ENCODE measurements around the gene PARD3.

Gene PARD3

DNA sequence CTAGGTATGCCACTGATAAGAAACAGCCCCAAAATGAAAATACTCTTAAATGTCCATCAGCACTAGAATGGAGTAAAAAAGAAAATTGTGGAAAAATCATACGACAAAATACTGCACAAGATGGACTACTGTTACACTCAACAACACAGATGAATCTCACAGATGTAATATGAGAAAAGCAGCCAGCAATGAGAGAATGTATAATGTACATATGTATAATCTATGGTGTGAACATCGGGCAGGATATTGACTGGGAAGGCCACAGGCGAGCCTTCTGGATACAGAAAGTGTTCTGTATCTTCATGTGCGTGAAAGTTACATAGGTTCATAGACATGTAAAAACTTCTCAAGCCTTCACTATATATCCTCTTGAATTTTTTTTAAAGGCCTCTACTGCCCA is 212.6 kb downstream of the PARD3 start:
- no peak for DNase-seq

DNA sequence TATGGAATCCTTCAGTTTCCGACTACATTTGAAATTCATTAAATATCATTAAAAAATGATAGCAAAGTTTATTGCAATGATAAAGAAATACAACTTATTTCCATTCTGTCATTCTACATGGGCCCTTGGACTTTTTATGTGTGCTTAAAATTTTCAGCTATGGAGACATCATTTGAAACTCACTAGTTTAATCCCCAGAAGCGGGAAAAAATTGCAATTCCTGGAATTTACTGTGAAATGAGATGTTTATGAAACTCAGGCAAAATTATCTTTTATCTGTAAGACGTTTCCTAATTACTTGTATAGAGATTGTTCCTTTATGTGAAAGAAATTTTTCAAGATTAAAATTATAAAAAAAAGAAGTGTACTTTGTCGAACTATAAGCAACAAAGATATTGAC is 213.4 kb downstream of the PARD3 start:
- DNase-seq, result no peak

DNA sequence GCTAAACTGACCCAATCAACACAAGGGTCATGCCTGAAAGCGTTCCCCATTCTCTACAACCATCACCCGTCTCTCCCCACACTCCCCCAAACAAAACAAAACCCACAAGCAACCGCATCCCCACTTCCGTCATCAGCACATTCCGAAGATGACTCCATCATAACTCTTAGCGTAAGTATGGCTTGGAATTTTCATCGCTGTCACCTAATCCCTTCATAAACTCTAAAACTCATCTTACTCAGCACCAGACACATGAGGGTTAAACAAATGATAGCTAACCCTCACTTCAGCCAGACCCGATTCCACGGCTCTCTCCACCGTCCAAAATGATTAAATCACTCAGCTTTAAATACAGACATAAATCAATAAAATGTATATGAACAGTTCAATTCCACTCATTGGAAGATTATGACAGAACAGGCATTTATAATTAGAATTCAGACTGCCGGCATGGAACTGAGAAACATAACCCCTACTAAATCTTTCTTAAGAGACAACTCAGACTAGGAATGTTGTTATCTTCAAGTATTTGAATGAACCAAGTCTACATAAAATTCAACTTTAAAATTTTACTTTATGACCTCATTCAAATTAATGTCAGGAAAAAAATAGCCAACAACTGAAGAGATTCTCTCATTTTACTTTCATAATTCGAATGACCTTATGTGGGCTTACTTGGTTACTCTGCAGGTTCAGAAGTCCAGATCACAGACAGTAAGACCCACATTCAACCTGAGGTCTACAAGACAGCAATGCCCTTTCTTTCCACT is 215.9 kb downstream of the PARD3 start:
- DNase-seq, result no peak

DNA sequence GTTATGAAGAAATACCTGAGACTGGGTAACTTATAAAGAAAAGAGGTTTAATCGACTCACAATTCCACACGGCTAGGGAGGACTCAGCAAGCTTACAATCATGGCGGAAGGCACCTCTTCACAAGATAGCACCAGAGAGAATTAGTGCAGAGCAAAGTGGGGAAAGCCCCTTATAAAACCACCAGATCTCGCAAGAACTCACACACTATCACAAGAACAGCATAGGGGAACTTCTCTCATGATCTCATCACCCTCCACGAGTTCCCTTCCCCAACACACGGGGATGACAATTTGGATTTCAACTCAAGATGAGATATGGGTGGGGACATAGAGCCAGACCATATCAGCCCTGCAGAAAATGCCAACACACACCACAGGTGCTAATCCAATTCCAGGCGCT is 218.7 kb downstream of the PARD3 start:
- no peak for DNase-seq

DNA sequence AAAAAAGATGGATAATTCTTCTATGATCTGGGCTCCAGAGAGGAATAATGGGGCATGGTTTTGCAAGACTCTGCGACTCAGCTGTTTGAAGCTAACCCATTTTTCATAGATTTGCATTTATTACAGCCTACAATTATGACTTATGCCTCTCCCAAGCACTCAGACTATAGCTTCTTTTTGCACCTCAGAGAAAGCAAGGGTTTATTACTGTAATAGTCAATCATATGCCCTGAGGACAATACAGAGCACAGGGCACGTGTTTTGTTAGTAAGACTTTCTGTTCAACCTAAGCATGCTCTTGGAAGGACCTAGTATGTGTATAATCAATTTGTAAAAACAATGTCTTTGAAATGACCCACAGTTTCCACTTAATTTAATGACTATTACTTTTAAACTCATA is 221.2 kb downstream of the PARD3 start:
- no peak for DNase-seq

DNA sequence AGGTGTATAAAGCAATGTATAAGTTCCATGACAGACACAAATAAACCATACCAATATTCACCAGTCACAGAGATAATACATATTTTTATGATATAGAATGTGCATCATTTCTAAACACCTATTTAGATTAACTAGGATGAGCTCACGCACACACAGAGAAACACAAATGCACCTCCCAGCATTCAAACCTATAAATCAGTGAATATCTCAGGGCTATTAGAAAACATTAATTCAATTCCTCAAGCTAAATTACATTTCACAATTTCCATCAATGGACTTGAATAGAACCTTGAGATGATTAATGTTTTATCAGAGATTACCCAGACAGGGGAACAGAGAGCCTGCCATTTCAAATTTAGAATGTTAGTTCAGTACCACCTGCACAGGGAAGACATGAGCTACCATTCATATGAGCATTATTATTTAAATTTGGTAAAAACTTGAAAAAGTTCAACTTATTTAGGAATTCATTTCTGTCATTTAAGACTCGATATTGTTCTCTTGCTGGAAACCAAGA is 221.7 kb downstream of the PARD3 start:
- DNase-seq, result no peak

DNA sequence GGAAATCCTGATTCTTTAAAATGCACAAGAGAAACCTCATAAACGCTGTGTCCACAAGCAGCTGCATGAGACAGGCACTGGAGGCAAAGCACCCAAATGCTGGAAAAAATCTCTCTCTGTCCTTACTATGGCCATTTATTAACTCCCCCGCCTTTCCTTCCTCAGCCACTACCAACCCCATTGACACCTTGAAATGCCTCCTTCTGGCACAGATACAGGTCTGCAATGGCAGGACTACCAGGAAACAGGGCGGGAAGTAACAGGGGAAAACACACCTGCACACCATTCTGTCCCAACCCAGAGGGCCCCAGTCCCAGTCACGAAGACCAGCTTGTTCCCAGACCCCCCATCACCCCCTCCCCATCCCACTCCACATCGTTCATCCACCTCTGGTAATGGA is 224.3 kb downstream of the PARD3 start:
- no peak for DNase-seq

DNA sequence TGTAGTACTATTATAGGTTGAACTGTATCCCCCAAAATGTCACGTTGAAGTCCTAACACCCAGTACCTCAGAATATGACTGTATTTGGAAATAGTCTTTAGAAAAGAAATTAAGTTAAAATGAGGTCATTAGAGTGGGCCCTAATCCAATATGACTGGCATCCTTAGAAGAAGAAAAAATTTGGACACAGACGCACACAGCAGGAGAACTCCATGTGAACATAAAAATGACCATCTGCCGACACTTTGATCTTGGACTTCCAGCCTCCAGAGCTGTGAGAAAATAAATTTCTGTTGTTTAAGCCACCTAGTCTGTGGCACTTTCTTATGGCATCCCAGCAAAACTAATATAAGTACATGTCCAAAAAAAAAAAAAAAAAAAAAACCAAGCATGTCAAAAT is 225.8 kb downstream of the PARD3 start:
- DNase-seq, result no peak

DNA sequence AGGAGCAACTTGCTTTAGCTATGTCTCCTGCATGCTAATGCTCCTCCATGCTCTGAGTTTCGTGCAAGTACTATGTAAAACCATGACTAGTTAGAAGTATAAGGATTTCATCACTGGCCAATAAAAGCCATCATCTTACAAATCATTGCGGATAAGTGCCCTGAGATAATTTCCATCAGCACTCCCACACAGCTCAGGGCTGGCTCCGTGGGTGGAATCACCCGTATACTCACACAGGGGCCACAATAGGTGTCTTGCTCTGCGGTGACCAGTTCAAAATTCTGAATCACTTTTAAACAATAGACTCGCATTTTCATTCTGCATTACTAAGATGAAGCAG is 227.4 kb downstream of the PARD3 start:
- DNase-seq, result no peak

DNA sequence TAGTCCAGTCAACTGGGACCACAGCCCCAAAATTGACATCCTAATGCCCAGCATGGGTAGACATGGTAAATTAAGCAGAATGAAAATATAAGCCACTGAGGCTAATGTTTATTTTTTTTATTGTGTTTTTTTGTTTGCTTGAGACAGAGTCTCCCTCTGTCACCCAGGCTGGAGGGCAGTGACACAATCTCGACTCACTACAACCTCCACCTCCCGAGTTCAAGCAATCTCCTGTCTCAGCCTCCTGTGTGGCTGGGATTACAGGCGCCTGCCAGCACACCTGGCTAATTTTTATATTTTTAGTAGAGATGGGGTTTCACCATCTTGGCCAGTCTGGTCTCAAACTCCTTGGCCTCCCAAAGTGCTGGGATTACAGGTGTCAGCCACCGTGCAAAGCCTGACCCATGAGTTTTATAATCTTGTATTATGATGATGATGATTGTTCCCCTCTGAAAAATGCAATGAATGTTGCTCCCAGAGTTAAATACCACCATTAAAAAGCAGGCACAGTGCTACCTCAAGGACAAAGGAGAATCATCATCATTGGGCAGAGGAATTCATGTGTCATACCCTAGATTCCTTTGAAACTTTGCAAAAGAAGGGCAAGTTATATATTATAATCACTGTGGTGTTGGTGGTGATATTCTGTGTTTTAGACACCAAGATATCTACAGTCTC is 228.0 kb downstream of the PARD3 start:
- DNase-seq, result no peak

DNA sequence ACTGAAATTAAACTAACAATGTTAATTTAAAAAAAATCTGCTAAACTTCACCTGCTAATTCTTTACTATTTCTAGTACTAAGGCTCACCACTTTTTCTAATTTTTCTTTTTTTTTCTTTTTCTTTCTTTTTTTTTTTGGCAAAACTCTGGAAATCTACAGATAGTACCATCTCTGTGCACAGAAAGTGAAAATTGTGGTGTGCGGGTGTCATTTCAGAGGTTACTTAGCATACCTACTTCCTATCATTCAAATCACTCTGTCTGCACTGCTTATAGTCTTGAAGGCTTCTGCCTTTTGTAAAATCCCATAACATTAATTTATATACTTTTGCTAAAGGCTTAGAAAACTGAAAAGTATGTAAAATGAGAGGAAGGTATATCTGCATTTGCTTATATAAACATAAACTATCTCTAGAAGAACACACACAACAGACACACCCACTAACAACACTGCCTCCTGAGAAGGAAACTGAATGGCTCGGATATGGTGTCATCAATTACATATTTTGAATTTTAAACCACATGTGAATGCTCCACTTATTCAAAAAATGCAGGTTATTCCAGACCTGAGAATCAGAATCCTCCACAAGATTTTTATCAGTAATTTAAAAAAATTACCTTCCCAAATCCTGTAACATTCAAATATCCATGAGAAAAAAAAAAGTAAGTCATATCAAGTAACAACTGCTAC is 229.5 kb downstream of the PARD3 start:
- no peak for DNase-seq

DNA sequence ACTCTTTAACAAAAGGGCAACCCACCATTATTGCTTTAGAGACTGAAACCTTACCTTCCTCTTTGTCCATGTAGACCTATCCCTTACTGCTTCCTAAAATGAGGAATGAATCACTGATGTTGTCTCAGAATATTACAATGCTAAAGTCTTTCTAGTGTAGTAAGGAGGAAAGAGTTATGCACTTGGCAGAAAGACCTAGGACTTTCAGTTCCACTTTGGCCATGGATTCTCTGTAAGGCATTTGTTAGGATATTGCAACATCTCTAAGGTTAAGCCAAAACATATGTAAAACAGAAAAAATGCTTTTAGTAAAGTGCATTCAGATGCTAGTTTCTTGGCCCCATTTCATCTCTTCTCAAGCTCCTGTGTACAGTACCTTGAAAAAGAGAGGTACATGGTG is 230.9 kb downstream of the PARD3 start:
- DNase-seq, result no peak

DNA sequence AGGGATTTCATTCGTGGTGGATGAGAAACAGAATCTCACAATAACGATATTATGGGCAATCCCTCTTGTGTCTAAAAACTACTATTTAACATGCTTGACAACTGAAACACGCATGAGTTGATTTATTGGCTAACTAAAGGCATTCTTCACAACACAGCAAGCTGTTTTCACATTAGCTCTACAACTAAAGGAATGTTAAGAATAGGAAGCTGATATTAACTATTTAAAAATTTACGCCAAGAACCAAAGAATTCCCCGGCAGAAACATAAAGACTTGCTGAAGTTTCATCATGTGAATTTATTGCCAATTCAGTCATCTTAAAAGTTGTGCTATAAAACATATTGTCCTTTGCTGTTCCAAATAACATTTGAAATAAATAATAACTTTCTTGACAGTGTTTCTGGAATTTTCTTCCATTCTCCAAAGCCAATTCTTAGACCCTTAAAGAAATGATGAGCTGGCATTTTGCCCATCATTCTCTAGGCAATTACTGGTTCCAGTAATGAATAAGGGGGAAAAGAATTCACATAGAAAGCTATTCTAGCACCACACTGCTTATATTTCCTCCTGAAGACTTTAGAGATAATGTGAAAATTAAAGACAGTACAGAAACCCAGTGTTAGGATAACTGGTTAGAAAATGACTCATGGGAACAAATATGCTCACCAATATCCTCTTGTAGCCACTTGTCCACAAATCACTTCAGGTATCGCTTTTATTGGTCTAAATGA is 233.1 kb downstream of the PARD3 start:
- no peak for DNase-seq

DNA sequence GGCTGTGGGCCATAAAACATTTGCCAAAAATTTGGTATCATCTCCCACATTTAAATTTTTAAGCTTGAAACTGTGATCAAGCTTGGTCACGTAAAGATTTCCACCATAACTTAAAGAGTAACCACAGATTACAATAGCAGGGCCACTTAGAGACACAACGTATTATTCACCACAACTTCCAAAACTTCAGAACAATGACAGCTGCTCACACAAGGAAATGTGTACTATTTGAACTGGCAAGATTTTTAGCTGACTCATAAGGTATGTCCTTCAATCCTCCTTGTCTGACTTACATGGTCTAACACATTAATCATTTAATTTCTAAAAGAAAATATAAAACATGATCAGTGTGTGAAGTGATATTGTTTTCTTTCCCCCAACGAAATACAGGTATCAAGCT is 234.5 kb downstream of the PARD3 start:
- DNase-seq, result no peak

DNA sequence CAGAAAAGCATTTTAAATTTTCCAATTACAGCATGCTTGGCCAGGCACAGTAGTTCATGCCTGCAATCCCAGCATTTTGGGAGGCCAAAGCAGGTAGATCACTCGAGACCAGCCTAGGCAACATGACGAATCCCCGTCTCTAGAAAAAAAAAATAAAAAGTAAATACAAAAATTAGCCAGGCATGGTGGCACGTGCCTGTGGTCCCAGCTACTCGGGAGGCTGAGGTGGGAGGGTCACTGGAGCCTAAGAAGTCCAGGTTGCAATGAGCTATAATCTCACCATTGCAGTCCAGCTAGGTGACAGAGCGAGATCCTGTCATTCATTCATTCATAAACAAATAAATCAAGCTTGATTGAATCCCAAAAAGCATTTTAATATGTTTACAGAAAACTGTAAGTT is 234.9 kb downstream of the PARD3 start:
- DNase-seq, result no peak

DNA sequence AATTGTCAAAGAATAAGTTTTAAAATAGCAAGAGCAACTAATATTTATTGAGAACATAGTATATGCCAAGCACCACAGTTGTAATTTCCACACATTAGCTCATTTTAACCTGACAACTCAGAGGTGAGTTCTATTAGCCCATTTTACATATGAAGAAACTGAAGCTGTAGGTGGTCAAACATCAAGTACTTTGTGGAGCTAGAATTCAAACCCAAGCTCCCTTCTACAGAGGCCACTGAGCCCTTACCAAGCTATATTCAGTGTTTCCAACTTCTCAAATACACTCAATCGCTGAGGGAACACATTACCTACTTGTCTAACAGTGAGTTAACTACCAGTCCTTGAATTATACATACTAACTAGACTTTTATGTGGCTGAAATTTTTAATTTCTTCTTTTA is 236.6 kb downstream of the PARD3 start:
- DNase-seq, result no peak

DNA sequence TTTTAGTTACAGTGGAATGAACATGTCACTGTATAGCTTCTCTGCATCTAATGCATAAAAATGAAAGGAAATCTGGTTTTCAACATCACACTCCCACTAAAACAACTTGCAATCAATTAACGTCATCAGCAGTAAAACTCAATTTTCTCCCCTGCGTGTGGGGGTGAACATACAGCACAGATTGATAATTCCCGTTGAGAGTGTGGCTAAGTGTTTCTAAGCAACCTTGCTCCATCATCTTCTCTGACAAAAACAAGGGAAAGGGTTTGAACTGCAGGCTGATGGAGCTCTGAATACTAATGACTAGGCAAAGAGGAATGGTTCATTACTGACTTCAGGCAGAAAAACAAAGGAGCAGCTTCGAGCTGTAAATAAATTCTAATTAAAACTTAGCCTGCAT is 238.3 kb downstream of the PARD3 start:
- DNase-seq, result no peak

DNA sequence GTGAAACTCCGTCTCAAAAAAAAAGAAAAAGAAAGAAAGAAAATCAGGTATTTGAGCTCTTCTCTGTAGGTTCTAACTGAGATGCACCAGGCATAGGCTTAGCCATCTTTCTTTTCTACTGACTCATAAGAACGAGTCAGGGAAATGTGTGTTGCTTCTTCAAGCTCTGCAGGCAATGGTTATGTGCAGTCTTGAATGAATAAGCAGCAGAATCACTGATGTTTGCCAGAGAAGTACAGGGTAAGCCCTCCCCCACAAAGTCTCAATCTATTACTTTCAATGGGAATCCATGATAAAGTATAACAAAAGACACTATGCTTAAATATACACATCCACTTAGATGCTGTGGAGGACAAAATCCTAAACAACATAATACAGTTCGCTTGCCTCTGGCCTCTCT is 239.2 kb downstream of the PARD3 start:
- DNase-seq, result no peak

DNA sequence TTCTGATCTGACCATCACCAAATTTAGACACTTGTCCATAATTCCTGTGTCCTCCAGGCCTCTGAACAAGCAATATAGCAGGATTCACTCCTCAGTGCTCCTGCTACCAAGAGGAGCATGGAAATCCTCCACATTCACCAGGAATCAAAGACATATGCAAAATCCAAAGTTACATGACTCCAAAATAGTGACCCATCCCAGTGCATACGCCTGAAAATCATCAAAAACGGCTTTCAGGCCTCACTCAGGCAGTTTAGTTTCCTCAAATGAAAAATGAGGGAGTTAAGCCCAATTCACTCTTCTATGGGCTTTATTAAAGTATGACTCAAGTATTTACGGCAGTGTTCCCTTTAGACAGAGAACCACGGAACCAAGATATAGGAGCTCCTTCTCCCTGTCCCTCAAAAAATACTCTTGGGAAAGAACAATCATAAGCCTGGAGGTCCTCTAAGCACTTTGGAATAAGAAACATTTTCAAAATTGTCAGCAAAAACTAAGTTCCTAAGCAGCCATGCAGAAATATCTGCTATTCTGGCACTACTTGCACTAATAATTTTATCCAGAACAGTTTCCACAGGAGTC is 240.7 kb downstream of the PARD3 start:
- no peak for DNase-seq

DNA sequence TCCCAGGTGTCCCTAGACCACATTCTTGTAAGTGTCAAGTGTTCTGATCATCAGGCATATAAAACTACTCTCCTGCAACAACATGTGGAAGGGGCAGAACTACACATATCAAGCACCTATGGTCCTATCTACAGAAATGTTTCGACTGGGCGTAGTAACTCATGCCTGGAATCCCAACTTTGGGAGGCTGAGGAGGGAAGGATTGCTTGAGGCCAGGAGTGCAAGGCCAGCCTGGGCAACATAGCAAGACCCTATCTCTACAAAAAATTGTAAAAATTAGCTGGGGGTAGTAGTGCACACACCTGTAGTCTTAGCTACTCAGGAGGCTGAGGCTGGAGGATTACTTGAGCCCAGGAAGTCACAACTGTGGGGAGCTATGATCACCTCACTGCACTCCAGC is 244.2 kb downstream of the PARD3 start:
- DNase-seq, result no peak

DNA sequence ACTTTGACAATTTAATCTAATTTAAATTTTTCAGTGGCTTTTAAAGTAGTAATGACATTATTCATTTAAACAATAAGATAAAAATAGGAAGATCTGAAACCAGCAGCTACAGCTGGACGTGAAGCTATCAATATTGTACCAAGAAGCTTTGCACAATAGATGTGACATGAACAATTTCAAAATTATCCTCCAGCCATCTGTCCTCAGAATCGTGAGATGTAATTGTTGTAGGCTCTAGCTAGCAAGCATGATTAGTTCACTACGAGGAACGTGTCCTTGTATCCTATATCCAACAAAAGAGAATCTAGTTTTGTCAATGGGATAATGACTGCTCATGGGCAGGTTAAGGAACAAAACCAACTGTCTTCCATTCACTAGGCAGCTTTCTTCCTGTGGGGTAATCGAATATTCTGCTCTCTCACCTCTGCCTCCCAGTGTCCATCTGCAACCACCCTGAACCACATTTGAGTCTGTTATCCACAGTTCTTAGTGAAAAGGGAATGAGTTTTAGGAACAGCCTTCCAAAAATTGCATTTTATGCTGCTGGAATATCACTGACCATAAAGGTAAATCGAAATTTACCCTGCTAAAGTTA is 247.3 kb downstream of the PARD3 start:
- no peak for DNase-seq

DNA sequence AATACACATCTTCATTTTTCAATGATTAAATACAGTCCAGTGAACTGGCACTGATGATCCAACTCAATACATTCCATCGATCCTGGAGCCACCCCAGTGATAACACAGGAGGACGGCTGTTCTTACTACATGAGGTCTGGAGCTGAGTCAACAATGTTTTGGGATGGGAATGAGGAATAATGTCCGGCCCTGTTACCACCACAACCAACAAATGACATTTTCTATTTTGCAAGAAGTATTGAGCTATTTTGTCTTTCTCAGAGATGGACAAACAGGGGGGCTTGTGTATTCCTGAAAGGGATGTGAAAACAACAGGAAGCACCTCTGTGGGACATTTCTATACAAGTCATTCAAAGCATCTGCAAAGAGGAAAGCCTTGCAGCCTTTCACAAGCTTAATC is 249.2 kb downstream of the PARD3 start:
- DNase-seq, result no peak
